Activated naive CD4-positive, alpha-beta T cell treated with anti-CD3 and anti-CD28 coated beads for 36 hours (primary cell): ENCODE results near the gene FHIT. TPM values are rescaled to one million over a fixed set of nuclear protein-coding genes. Genes with fewer than 3 reads are reported as not detected.
A peak's percentile ranks its signal among the peaks of the same experiment; 100 is the strongest.

Experiments used
- CTCF ChIA-PET: fragments of 350-600 bp; sonication (Branson Sonifier 250); formaldehyde crosslinking; loops from one replicate; lab custom pipeline; 2021; ENCODE audit warnings: antibody characterized with exemption; lab: Charles Lee
- DNase-seq: peaks from one replicate; pipeline ENCODE4 v3.0.0-alpha.2; 2020
- H3K27ac Mint-ChIP-seq: one replicate; pipeline ENCODE4 v1.8.0; 2021; ENCODE audit warnings: mild to moderate bottlenecking, mixed read lengths
- H3K27me3 Mint-ChIP-seq: one replicate; pipeline ENCODE4 v1.8.0; 2021; ENCODE audit warnings: low read depth, mixed read lengths
- H3K36me3 Mint-ChIP-seq: one replicate; pipeline ENCODE4 v1.8.0; 2021; ENCODE audit warnings: low read depth, mixed read lengths
- H3K4me1 Mint-ChIP-seq: one replicate; pipeline ENCODE4 v1.8.0; 2021; ENCODE audit warnings: low read depth, mixed read lengths
- H3K4me3 Mint-ChIP-seq: one replicate; pipeline ENCODE4 v1.8.0; 2021; ENCODE audit warnings: mild to moderate bottlenecking, moderate library complexity, mixed read lengths
- H3K9me3 Mint-ChIP-seq: one replicate; pipeline ENCODE4 v1.8.0; 2021; ENCODE audit warnings: mixed read lengths
- intact Hi-C: fragments of 100-400 bp; cut with micrococcal nuclease; formaldehyde crosslinking; loops from one replicate; pipeline ENCODE4 v1.15.1; 2023
- total RNA-seq, 2 experiments: library from RNA; stranded (reverse); gene quantifications; one replicate each; pipeline ENCODE4 v1.2.3, GENCODE V29; 2021

The FHIT gene
- total RNA-seq, 2 experiments from 2014 or later = 20.2 to 22.7 TPM

DNA sequence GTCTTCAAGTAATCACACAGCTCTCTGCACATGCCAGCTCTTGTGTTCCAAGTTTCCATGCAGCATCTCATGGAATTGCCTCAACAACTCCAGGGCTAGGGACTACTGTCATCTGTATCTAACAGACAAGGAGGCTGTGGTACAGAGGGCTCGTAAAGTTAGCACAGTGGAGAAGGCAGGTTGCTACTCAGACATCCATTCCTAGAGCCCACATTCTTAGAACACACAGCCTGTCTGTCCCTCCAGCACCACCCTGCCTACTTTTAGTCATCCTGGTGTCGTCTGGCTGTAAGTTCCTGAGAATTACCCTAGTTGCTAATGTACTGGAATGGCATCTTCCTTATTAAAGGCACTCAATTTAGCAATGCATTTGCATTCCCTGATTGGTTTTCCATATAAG lies 862.5 kb downstream of the FHIT start:
- Mint-ChIP-seq H3K4me1 (no peaks in the 10 kb centered on the region), H3K27ac (no peak overlapping the region), H3K36me3 (no peaks in the 10 kb centered on the region), H3K9me3 (no peaks in the 10 kb centered on the region), H3K27me3 (no peaks in the 10 kb centered on the region), H3K4me3 (no peak overlapping the region)
- no peak for DNase-seq
- CTCF ChIA-PET = no interaction called here
- intact Hi-C loops = no loop called here

DNA sequence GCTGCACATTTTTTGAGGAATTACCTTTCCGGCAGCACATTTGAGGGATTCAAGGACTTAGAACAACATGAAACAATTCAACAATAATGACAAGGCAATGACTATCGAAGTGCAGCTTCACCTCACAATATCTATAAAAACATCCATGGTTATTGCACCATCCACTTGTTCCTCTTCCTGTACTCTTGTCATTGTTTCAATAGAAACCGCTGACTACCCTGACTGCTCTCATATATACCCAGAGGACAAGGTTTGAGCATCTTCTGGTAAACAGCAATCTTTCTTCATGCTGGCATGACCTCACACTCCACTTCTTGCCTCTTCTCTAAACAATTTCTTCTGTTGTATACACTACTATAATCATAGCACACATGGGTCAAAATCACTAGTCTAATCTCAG lies 864.9 kb downstream of the FHIT start:
- Mint-ChIP-seq H3K4me1 (no peaks in the 10 kb centered on the region), H3K27ac (no peak overlapping the region), H3K4me3 (no peak overlapping the region), H3K9me3 (no peaks in the 10 kb centered on the region), H3K36me3 (no peaks in the 10 kb centered on the region), H3K27me3 (no peaks in the 10 kb centered on the region)
- CTCF ChIA-PET = no interaction called here
- intact Hi-C loops = no loop called here
- DNase-seq = no peak

DNA sequence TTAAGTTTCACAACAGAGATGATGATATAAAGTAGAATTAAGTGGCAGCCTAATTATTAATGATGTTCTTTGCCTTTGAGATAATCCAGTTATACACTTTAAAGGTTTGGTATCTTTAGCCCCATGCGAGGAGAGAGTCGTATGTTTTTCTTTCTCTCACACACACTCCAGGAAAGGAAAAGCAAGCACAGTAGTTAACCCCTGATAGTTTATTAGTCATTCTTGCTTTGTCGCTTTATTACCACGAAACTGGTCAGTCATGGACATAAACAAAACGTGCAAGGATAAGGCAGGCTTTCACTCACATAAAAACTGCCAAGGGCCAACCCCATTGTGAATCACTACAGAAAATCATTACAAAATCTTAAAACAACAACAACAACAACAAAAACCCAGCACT lies 866.9 kb downstream of the FHIT start:
- no peak overlapping the region for H3K4me3 Mint-ChIP-seq

DNA sequence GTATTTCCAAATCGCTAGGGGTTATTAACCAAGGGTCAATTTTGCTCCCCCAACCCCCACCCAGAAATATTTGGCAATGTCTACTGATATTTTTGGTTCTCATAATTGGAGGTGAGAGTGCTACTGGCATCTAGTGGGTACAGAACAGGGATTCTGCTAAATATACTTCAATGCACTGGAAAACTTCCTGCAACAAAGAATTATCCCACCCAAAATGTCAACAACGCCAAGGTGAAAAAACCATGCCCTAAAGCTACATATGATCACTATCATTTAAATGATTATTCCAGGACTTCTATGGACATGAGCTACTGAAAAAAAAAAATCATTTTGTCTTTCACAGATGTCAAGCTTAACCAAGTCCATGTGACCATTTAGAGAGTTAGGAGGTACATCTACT lies 867.9 kb downstream of the FHIT start:
- intact Hi-C loops = loop anchor here (2.0 kb wide), 1 partner anchor 17 kb away; no protein-coding TSS in a partner anchor
- H3K9me3 Mint-ChIP-seq = no peaks in the 10 kb centered on the region
- no peak for DNase-seq
- H3K4me1 Mint-ChIP-seq = no peaks in the 10 kb centered on the region
- no peak overlapping the region for H3K27ac Mint-ChIP-seq
- no peak overlapping the region for H3K4me3 Mint-ChIP-seq
- CTCF ChIA-PET = no interaction called here
- no peaks in the 10 kb centered on the region for H3K27me3 Mint-ChIP-seq
- H3K36me3 Mint-ChIP-seq = no peaks in the 10 kb centered on the region

More for the DNA sequence above, 866.9 kb downstream of the FHIT start:
- Mint-ChIP-seq H3K9me3 (no peaks in the 10 kb centered on the region), H3K4me1 (no peaks in the 10 kb centered on the region), H3K36me3 (no peaks in the 10 kb centered on the region), H3K27me3 (no peaks in the 10 kb centered on the region), H3K27ac (no peak overlapping the region)
- intact Hi-C loops = no loop called here
- CTCF ChIA-PET = no interaction called here
- no peak for DNase-seq

DNA sequence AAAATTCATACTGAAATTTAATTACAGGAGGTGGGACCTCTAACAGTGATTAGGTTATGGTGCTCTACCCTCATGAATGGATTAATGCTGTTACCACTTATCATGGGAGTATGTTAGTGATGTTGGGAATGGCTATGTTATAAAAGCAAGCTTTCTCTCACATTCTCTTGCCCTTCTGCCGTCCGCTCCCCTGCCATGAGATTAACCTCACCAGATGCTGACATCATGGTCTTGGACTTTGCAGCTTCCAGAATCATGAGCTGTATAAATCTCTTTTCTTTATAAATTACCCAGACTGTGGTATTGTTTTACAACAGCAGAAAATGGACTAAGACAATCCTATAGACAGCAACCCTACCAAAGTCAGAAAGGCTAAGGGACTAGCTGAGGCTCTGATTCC lies 884.8 kb downstream of the FHIT start:
- H3K4me3 Mint-ChIP-seq = no peak overlapping the region
- H3K36me3 Mint-ChIP-seq = peaks cover 1% of the 10 kb centered on the region
- no peak for DNase-seq
- H3K4me1 Mint-ChIP-seq = peaks cover 28% of the 10 kb centered on the region
- intact Hi-C loops = loop anchor here (1.0 to 5.0 kb wide), 5 partner anchors 16 to 499 kb away; no protein-coding TSS in a partner anchor
- no peaks in the 10 kb centered on the region for H3K9me3 Mint-ChIP-seq
- CTCF ChIA-PET = no interaction called here
- H3K27ac Mint-ChIP-seq = no peak overlapping the region
- H3K27me3 Mint-ChIP-seq = peaks cover 2% of the 10 kb centered on the region

DNA sequence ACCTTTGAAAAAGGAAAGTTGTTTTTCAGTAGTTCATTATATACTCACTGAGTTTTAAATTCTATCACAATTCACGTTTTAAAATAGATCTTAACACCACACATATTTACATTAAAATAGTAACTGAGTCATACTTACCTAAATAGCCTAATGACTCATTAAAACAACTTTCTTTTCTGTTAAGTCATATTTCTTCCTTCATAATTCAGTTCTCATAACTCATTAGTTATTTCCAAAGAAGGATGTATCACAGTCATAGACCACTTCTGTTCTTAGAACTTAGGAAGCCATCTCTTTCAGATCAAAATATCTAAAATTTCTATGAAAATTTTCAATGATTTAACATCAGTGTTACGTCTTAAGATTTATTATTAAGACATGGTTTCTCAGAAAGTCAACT lies 885.9 kb downstream of the FHIT start:
- Mint-ChIP-seq H3K9me3 (no peaks in the 10 kb centered on the region), H3K27me3 (peaks cover 2% of the 10 kb centered on the region), H3K4me3 (no peak overlapping the region), H3K36me3 (no peaks in the 10 kb centered on the region), H3K27ac (no peak overlapping the region), H3K4me1 (peaks cover 28% of the 10 kb centered on the region)
- no peak for DNase-seq
- intact Hi-C loops = loop anchor here (1.0 to 5.0 kb wide), 8 partner anchors 51 to 1155 kb away; no protein-coding TSS in a partner anchor
- CTCF ChIA-PET = no interaction called here

DNA sequence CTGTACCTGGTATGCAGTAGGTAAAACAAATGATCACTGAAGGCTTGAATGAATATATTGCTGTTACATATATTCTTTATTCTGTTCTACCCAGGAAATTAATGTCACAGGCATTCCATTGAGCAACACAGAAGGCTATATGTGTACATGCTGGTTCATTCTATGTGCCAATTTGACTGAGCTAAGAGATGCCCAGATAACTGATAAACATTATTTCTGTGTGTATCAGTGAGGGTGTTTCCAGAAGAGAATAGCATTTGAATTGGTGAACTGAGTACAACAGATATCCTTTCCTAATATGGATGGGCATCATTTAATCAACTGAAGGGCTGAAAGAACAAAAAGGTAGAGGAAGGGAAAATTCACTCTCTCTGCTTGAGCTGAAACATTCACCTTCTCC lies 886.8 kb downstream of the FHIT start:
- Mint-ChIP-seq H3K4me3 (no peak overlapping the region), H3K4me1 (peaks cover 28% of the 10 kb centered on the region), H3K27ac (no peak overlapping the region), H3K9me3 (no peaks in the 10 kb centered on the region), H3K27me3 (peaks cover 2% of the 10 kb centered on the region), H3K36me3 (no peaks in the 10 kb centered on the region)
- no peak for DNase-seq
- intact Hi-C loops = loop anchor here (2.0 kb wide), 4 partner anchors 50 to 1156 kb away; no protein-coding TSS in a partner anchor
- CTCF ChIA-PET = no interaction called here

DNA sequence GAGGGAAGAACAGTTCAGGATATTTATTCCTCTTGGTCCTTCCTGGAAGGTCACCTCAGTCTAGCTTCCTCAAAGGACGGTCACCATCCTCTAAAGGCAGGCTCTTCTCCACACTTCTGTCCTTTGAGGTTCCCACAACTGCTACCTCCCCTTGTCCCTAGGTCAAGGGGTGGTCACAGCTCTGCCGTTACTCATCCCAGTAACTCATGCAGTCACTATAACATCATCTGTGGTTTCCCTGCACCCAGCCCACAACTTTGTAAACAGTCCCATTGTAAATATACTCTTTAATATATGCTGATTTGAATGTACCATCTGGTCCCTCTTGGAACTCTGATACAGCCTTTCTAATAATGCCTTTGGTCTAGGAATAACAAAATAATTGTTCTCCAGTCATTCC lies 887.4 kb downstream of the FHIT start:
- H3K9me3 Mint-ChIP-seq = peaks cover 1% of the 10 kb centered on the region
- H3K27me3 Mint-ChIP-seq = peaks cover 2% of the 10 kb centered on the region
- no peak overlapping the region for H3K4me3 Mint-ChIP-seq
- peak; percentile 14 for DNase-seq
- H3K36me3 Mint-ChIP-seq = no peaks in the 10 kb centered on the region
- CTCF ChIA-PET = interaction anchor here (1.5 kb wide), 1 partner anchor 10 kb away, joined by 3 read pairs; no protein-coding TSS in a partner anchor
- intact Hi-C loops = loop anchor here (2.0 kb wide), 4 partner anchors 49 to 1157 kb away; no protein-coding TSS in a partner anchor
- peaks cover 28% of the 10 kb centered on the region for H3K4me1 Mint-ChIP-seq
- H3K27ac Mint-ChIP-seq = no peak overlapping the region

DNA sequence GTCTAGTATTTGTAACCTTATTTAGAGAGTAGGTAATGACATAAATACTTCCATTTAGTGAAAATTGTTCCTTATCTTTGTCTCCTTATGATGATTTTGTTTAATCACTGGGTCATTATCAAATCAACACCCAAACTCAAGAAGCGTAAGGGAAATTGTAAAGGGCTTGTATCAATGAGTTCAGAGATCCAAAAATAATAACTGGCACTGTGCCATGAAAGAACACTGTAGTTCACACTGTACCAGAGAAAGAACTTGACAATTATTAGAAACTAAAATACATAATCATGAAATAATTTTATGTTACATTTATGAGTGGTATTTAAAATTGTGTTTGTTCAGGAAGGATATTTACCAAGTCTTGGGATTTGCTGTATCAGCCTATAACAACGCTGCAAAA lies 895.4 kb downstream of the FHIT start:
- peaks cover 2% of the 10 kb centered on the region for H3K9me3 Mint-ChIP-seq
- H3K36me3 Mint-ChIP-seq = no peaks in the 10 kb centered on the region
- CTCF ChIA-PET = interaction anchor here (0.7 kb wide), 1 partner anchor 1017 kb away, joined by 3 read pairs; no protein-coding TSS in a partner anchor
- H3K27ac Mint-ChIP-seq = no peak overlapping the region
- H3K4me1 Mint-ChIP-seq = no peaks in the 10 kb centered on the region
- no peaks in the 10 kb centered on the region for H3K27me3 Mint-ChIP-seq
- no peak for DNase-seq
- no peak overlapping the region for H3K4me3 Mint-ChIP-seq
- intact Hi-C loops = no loop called here

DNA sequence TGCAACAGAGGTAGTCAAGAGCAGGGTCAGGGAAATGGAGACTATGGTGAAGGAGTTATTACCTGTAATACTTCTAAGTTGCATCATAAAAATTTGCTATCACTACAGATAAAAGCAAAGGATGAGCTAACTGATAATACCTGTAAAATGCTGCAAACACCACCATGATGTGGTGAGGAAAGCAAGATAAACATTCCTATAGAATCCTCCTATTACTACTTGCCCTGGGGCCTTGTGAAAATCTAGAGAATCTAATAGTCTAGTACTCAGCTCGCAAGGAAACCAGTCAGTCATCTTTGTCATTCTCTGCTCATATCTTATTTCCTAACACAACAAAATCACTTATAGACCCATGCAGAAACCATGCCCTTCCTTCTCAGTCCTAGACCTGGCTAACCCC lies 899.8 kb downstream of the FHIT start:
- CTCF ChIA-PET = interaction anchor here (0.6 kb wide), 1 partner anchor 25 kb away, joined by 3 read pairs; no protein-coding TSS in a partner anchor
- no peak overlapping the region for H3K27ac Mint-ChIP-seq
- no peaks in the 10 kb centered on the region for H3K9me3 Mint-ChIP-seq
- no peaks in the 10 kb centered on the region for H3K27me3 Mint-ChIP-seq
- no peak for DNase-seq
- H3K4me1 Mint-ChIP-seq = no peaks in the 10 kb centered on the region
- no peaks in the 10 kb centered on the region for H3K36me3 Mint-ChIP-seq
- intact Hi-C loops = no loop called here
- H3K4me3 Mint-ChIP-seq = no peak overlapping the region

DNA sequence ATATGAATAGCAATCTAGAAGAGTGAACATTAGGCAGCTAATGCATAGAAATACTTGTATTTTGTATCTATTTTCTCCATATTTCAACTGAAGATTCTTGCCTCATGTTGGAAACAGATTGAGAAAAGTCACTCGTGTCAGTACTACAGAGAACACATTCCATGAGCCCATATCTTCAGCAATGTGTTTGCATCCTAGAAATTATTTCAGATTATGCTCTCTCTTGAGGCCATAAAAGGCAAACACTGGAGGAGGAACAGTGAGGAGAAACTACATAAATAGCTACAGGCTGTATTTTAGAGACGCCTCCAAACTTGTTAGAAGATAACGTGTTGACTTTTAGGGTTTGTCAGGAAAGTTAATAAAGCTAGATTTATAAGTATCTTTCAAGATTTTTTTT lies 906.9 kb downstream of the FHIT start:
- no peaks in the 10 kb centered on the region for H3K4me1 Mint-ChIP-seq
- no peaks in the 10 kb centered on the region for H3K27me3 Mint-ChIP-seq
- CTCF ChIA-PET = no interaction called here
- no peak for DNase-seq
- no peaks in the 10 kb centered on the region for H3K36me3 Mint-ChIP-seq
- no peaks in the 10 kb centered on the region for H3K9me3 Mint-ChIP-seq
- no peak overlapping the region for H3K4me3 Mint-ChIP-seq
- H3K27ac Mint-ChIP-seq = no peak overlapping the region
- intact Hi-C loops = no loop called here

DNA sequence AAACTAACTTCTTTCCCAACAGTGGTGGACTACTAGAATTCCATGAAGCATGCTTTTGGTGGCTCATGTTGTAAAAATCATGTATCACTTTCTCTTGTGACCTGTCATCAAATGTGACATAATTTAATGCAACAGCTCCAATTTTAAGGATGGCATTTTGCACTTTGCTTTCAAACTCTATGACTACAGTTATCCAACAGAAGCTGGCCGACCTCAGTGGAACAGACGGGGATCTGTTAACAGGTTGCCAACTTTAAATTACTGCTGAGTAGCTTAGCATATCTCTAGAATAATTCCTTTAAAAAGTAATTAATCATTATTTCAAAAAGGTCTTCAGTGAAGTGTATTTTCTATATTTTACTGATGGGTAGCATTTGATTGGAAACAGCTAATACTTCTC lies 907.4 kb downstream of the FHIT start:
- no peak for DNase-seq
- H3K27me3 Mint-ChIP-seq = no peaks in the 10 kb centered on the region
- no peaks in the 10 kb centered on the region for H3K36me3 Mint-ChIP-seq
- H3K9me3 Mint-ChIP-seq = no peaks in the 10 kb centered on the region
- H3K4me3 Mint-ChIP-seq = no peak overlapping the region
- CTCF ChIA-PET = no interaction called here
- intact Hi-C loops = no loop called here
- H3K27ac Mint-ChIP-seq = no peak overlapping the region
- no peaks in the 10 kb centered on the region for H3K4me1 Mint-ChIP-seq

DNA sequence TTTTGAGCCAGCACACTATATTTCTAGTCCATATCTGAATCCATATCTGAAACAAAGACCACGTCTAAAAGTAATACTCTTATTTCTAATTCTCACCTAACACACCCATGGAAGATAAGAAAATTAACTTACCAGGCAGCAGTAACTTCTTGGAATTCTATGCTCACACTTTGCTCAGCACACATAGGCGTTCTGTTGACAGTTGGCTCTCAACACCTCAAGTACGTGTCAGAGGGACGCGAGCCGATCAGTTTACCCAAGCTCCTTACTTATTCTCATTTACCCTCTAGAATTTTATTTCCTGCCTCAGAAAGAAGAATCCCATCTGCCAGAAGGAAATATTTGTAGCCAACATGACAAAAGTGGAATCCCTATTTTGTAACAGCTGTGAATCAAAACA lies 911.9 kb downstream of the FHIT start:
- no peak overlapping the region for H3K4me3 Mint-ChIP-seq
- H3K27ac Mint-ChIP-seq = no peak overlapping the region
- CTCF ChIA-PET = no interaction called here
- intact Hi-C loops = no loop called here
- no peaks in the 10 kb centered on the region for H3K4me1 Mint-ChIP-seq
- no peaks in the 10 kb centered on the region for H3K9me3 Mint-ChIP-seq
- DNase-seq = no peak
- H3K27me3 Mint-ChIP-seq = no peaks in the 10 kb centered on the region
- H3K36me3 Mint-ChIP-seq = no peaks in the 10 kb centered on the region
